Activated CD8-positive, alpha-beta memory T cell treated with anti-CD3 and anti-CD28 coated beads, Interleukin-2, amount 50 U/mL, for 1 hour (primary cell): ENCODE data around the gene ATP2C2.
"Not testable (repeated sequence)": the region's sequence is repeated elsewhere in the genome, so short reads cannot be mapped to it uniquely, and the experiment has no call there.

ENCODE experiments used
- DNase-seq: peaks from one replicate; pipeline ENCODE4 v3.0.0-alpha.2; 2020; ENCODE audit errors: extremely low read depth

ATP2C2 gene

GRCh38 chr16:84339766-84340165 lies 28.6 kb upstream of the ATP2C2 start:
- DNase-seq, result no peak

- no peak for DNase-seq
Measured at GRCh38 chr16:84340325-84341040, 27.9 kb upstream of the ATP2C2 start.

- no peak for DNase-seq
Measured at GRCh38 chr16:84341528-84342295, 26.6 kb upstream of the ATP2C2 start.

GRCh38 chr16:84343800-84344199 lies 24.5 kb upstream of the ATP2C2 start:
- not testable (repeated sequence) for DNase-seq

- DNase-seq, result no peak
Measured at GRCh38 chr16:84344781-84345180, 23.6 kb upstream of the ATP2C2 start.

- no peak for DNase-seq
Measured at GRCh38 chr16:84347161-84347560, 21.2 kb upstream of the ATP2C2 start.

GRCh38 chr16:84348386-84348888 lies 19.9 kb upstream of the ATP2C2 start:
- DNase-seq, result no peak

GRCh38 chr16:84349862-84350684 lies 18.3 kb upstream of the ATP2C2 start:
- DNase-seq, result no peak

- no peak for DNase-seq
Measured at GRCh38 chr16:84350685-84351400, 17.5 kb upstream of the ATP2C2 start.

- no peak for DNase-seq
Measured at GRCh38 chr16:84351630-84352029, 16.7 kb upstream of the ATP2C2 start.

- DNase-seq, result no peak
Measured at GRCh38 chr16:84354306-84354705, 14.0 kb upstream of the ATP2C2 start.

- DNase-seq, result no peak
Measured at GRCh38 chr16:84355149-84355548, 13.2 kb upstream of the ATP2C2 start.

GRCh38 chr16:84356176-84356575 lies 12.2 kb upstream of the ATP2C2 start:
- DNase-seq, result no peak

GRCh38 chr16:84356591-84357116 lies 11.7 kb upstream of the ATP2C2 start:
- no peak for DNase-seq

GRCh38 chr16:84357191-84357651 lies 11.1 kb upstream of the ATP2C2 start:
- no peak for DNase-seq

- DNase-seq, result no peak
Measured at GRCh38 chr16:84358601-84359295, 9.6 kb upstream of the ATP2C2 start.

- no peak for DNase-seq
Measured at GRCh38 chr16:84359326-84359725, 9.0 kb upstream of the ATP2C2 start.

GRCh38 chr16:84360170-84360569 lies 8.2 kb upstream of the ATP2C2 start:
- DNase-seq, result no peak

GRCh38 chr16:84360748-84361147 lies 7.6 kb upstream of the ATP2C2 start:
- DNase-seq, result no peak

- no peak for DNase-seq
Measured at GRCh38 chr16:84361546-84361945, 6.8 kb upstream of the ATP2C2 start.
